Mucosa of rectum (tissue), 2 donors: ENCODE data around the gene AK2.
A peak's percentile ranks its signal among the peaks of the same experiment; 100 is the strongest.

Experiments used
- H3K27ac ChIP-seq, 2 donors: one replicate each; pipeline ENCODE4 v1.7.0; 2013; ENCODE audit warnings: inconsistent platforms in 2 of 2, low read depth in 2 of 2, low read length in 2 of 2
- H3K27me3 ChIP-seq, 2 donors: one replicate each; pipeline ENCODE4 v1.7.0; 2013; ENCODE audit warnings: low read length in 2 of 2; ENCODE audit not compliant: control insufficient read depth in 2 of 2, insufficient read depth in 2 of 2
- H3K36me3 ChIP-seq, 2 donors: one replicate each; pipeline ENCODE4 v1.7.0; 2013; ENCODE audit warnings: low read length in 2 of 2; ENCODE audit not compliant: control insufficient read depth in 2 of 2, insufficient read depth in 2 of 2
- H3K4me1 ChIP-seq, 2 donors: one replicate each; pipeline ENCODE4 v1.7.0; 2013; ENCODE audit warnings: low read length in 2 of 2, mild to moderate bottlenecking in 1 of 2; ENCODE audit not compliant: control insufficient read depth in 2 of 2, insufficient read depth in 2 of 2
- H3K4me3 ChIP-seq, 2 donors: one replicate each; pipeline ENCODE4 v1.7.0; 2013; ENCODE audit warnings: low read length in 2 of 2
- H3K9ac ChIP-seq, 2 donors: one replicate each; pipeline ENCODE4 v1.7.0; 2013; ENCODE audit warnings: low read length in 2 of 2, low read depth in 1 of 2, mild to moderate bottlenecking in 1 of 2
- H3K9me3 ChIP-seq, 2 donors: one replicate each; pipeline ENCODE4 v1.7.0; 2013; ENCODE audit warnings: low read length in 2 of 2; ENCODE audit not compliant: control insufficient read depth in 2 of 2
- donor health status: healthy.
- donor health status: Normal muscosa, but diverticular disease.

The AK2 gene

GRCh38 chr1:33043267-33044092, 6.8 kb upstream of the AK2 start:
- Histone ChIP-seq H3K9ac (no peak overlapping the region), H3K9me3 (no peaks in the 10 kb centered on the region), H3K4me1 (peaks cover 0 to 9% of the 10 kb centered on the region in 2 donors), H3K4me3 (no peak overlapping the region), H3K27ac (no peak overlapping the region), H3K36me3 (no peaks in the 10 kb centered on the region), H3K27me3 (no peaks in the 10 kb centered on the region)

- Histone ChIP-seq H3K27me3 (no peaks in the 10 kb centered on the region), H3K36me3 (no peaks in the 10 kb centered on the region), H3K27ac (no peak overlapping the region), H3K9me3 (no peaks in the 10 kb centered on the region), H3K4me1 (peaks cover 0 to 9% of the 10 kb centered on the region in 2 donors), H3K4me3 (no peak overlapping the region), H3K9ac (no peak overlapping the region)
These were observed 6.1 kb upstream of the AK2 start for GRCh38 chr1:33042831-33043230.

- Histone ChIP-seq H3K27ac (no peak overlapping the region), H3K36me3 (no peaks in the 10 kb centered on the region), H3K4me3 (no peak overlapping the region), H3K9ac (no peak overlapping the region), H3K9me3 (no peaks in the 10 kb centered on the region), H3K4me1 (peaks cover 6 to 9% of the 10 kb centered on the region in 2 donors), H3K27me3 (no peaks in the 10 kb centered on the region)
These were observed 4.3 kb upstream of the AK2 start for GRCh38 chr1:33041026-33041425.

- H3K4me3 ChIP-seq: no peak overlapping the region
- no peaks in the 10 kb centered on the region for H3K9me3 ChIP-seq
- peaks cover 7 to 12% of the 10 kb centered on the region in 2 donors for H3K4me1 ChIP-seq
- H3K36me3 ChIP-seq: no peaks in the 10 kb centered on the region
- H3K27me3 ChIP-seq: no peaks in the 10 kb centered on the region
- no peak overlapping the region for H3K9ac ChIP-seq
- no peak overlapping the region for H3K27ac ChIP-seq
These were observed 3.2 kb upstream of the AK2 start for GRCh38 chr1:33039840-33040239.

- peak overlapping the region; percentile 84 to 86 for H3K9ac ChIP-seq
- H3K27ac ChIP-seq: peak overlapping the region; percentile 76 to 82
- peaks cover 4 to 11% of the 10 kb centered on the region in 2 donors for H3K36me3 ChIP-seq
- no peaks in the 10 kb centered on the region for H3K9me3 ChIP-seq
- H3K27me3 ChIP-seq: no peaks in the 10 kb centered on the region
- peak overlapping the region; percentile 82 to 86 for H3K4me3 ChIP-seq
- H3K4me1 ChIP-seq: peaks cover 11 to 12% of the 10 kb centered on the region in 2 donors
These were observed 595 bp downstream of the AK2 start for GRCh38 chr1:33036051-33036525.

GRCh38 chr1:33032126-33032869, 4.4 kb downstream of the AK2 start:
- Histone ChIP-seq H3K4me3 (no peak overlapping the region), H3K27me3 (no peaks in the 10 kb centered on the region), H3K9ac (no peak overlapping the region), H3K9me3 (no peaks in the 10 kb centered on the region), H3K27ac (no peak overlapping the region), H3K4me1 (peaks cover 11 to 12% of the 10 kb centered on the region in 2 donors), H3K36me3 (peaks cover 7 to 23% of the 10 kb centered on the region in 2 donors)

- Histone ChIP-seq H3K27ac (no peak overlapping the region), H3K27me3 (no peaks in the 10 kb centered on the region), H3K9ac (no peak overlapping the region), H3K36me3 (peaks cover 7 to 23% of the 10 kb centered on the region in 2 donors), H3K9me3 (no peaks in the 10 kb centered on the region), H3K4me3 (no peak overlapping the region), H3K4me1 (peaks cover 8 to 11% of the 10 kb centered on the region in 2 donors)
These were observed 5.2 kb downstream of the AK2 start for GRCh38 chr1:33031506-33031905.

- Histone ChIP-seq H3K27me3 (no peaks in the 10 kb centered on the region), H3K4me3 (no peak overlapping the region), H3K27ac (no peak overlapping the region), H3K36me3 (peaks cover 7 to 23% of the 10 kb centered on the region in 2 donors), H3K9me3 (no peaks in the 10 kb centered on the region), H3K4me1 (peaks cover 3 to 12% of the 10 kb centered on the region in 2 donors), H3K9ac (no peak overlapping the region)
These were observed 6.1 kb downstream of the AK2 start for GRCh38 chr1:33030575-33030974.

- Histone ChIP-seq H3K4me3 (no peak overlapping the region), H3K4me1 (peaks cover 4 to 12% of the 10 kb centered on the region in 2 donors), H3K27me3 (no peaks in the 10 kb centered on the region), H3K36me3 (peaks cover 7 to 23% of the 10 kb centered on the region in 2 donors), H3K9me3 (no peaks in the 10 kb centered on the region), H3K9ac (no peak overlapping the region), H3K27ac (no peak overlapping the region)
These were observed 6.8 kb downstream of the AK2 start for GRCh38 chr1:33029921-33030320.

- H3K27ac ChIP-seq: no peak overlapping the region
These were observed 7.5 kb downstream of the AK2 start for GRCh38 chr1:33029209-33029608.

More at GRCh38 chr1:33029209-33029608, 7.5 kb downstream of the AK2 start:
- no peak overlapping the region for H3K9ac ChIP-seq
- H3K9me3 ChIP-seq: no peaks in the 10 kb centered on the region
- no peak overlapping the region for H3K4me3 ChIP-seq
- H3K36me3 ChIP-seq: peaks cover 4 to 23% of the 10 kb centered on the region in 2 donors
- peaks cover 11 to 15% of the 10 kb centered on the region in 2 donors for H3K4me1 ChIP-seq
- H3K27me3 ChIP-seq: no peaks in the 10 kb centered on the region
